Right atrium auricular region (tissue), 2 donors: ENCODE measurements around the gene CDCP2. TPM values are rescaled to one million over a fixed set of nuclear protein-coding genes. Genes with fewer than 3 reads are reported as not detected.

Source experiments
- DNase-seq: peaks from one replicate; pipeline ENCODE4 v3.0.0-alpha.2; 2019; ENCODE audit warnings: low spot score
- H3K27ac ChIP-seq, 2 donors: fragments of 200-600 bp; sonication (generic); 1 replicate in 1 of 2; 2 replicates in 1 of 2; pipeline ENCODE4 v1.5.1; 2016 to 2019
- H3K27me3 ChIP-seq, 2 donors: fragments of 200-600 bp; sonication (generic); one replicate each; pipeline versions ENCODE4 v1.5.1 to v1.6.0; 2017 to 2019
- H3K36me3 ChIP-seq: fragments of 200-600 bp; sonication (generic); one replicate; pipeline ENCODE4 v1.5.1; 2016
- H3K4me1 ChIP-seq, 2 donors: fragments of 200-600 bp; sonication (generic); one replicate each; pipeline versions ENCODE4 v1.5.1 to v1.6.0; 2017 to 2019
- H3K4me3 ChIP-seq, 2 donors: fragments of 200-600 bp; sonication (generic); 1 replicate in 1 of 2; 2 replicates in 1 of 2; pipeline ENCODE4 v1.5.1; 2017 to 2019; ENCODE audit warnings: mild to moderate bottlenecking in 1 of 2, moderate library complexity in 1 of 2
- H3K9me3 ChIP-seq, 2 donors: fragments of 200-600 bp; sonication (generic); one replicate each; pipeline ENCODE4 v1.5.1; 2019
- CTCF ChIP-seq, 2 donors: fragments of 200-600 bp; sonication (generic); IDR thresholded peaks; one replicate each; pipeline ENCODE4 v1.5.1; 2019; ENCODE audit warnings: antibody characterized with exemption in 2 of 2
- total RNA-seq, 2 donors: library from RNA; depleted of rRNA; stranded (reverse); fragments of >200 nt; gene quantifications; one replicate each; pipeline ENCODE4 v1.1.0, GENCODE V29; 2016

CDCP2 gene
- total RNA-seq, 2 donors from 2014 or later: not detected

GRCh38 chr1:54191525-54191924 is 38.7 kb upstream of the CDCP2 start:
- H3K27ac ChIP-seq: no peak overlapping the region
- no peak for DNase-seq
- no peak overlapping the region for H3K4me3 ChIP-seq
- no peaks in the 10 kb centered on the region for H3K27me3 ChIP-seq
- no peaks in the 10 kb centered on the region for H3K4me1 ChIP-seq
- peaks cover 21% of the 10 kb centered on the region for H3K36me3 ChIP-seq
- no peaks in the 10 kb centered on the region for H3K9me3 ChIP-seq
- TF ChIP-seq CTCF (IDR thresholded peaks at IDR 0.05): no peak

GRCh38 chr1:54190526-54190925 is 37.7 kb upstream of the CDCP2 start:
- Histone ChIP-seq H3K27me3 (no peaks in the 10 kb centered on the region), H3K36me3 (peaks cover 21% of the 10 kb centered on the region), H3K4me1 (no peaks in the 10 kb centered on the region), H3K27ac (no peak overlapping the region), H3K4me3 (no peak overlapping the region), H3K9me3 (no peaks in the 10 kb centered on the region)
- TF ChIP-seq CTCF (IDR thresholded peaks at IDR 0.05): no peak
- DNase-seq: no peak

GRCh38 chr1:54188291-54188690 is 35.5 kb upstream of the CDCP2 start:
- H3K36me3 ChIP-seq: peaks cover 14% of the 10 kb centered on the region
- H3K4me3 ChIP-seq: no peak overlapping the region
- H3K4me1 ChIP-seq: no peaks in the 10 kb centered on the region
- H3K27ac ChIP-seq: no peak overlapping the region
- TF ChIP-seq CTCF (IDR thresholded peaks at IDR 0.05): no peak
- H3K9me3 ChIP-seq: no peaks in the 10 kb centered on the region
- H3K27me3 ChIP-seq: no peaks in the 10 kb centered on the region
- DNase-seq: no peak

- Histone ChIP-seq H3K27me3 (no peaks in the 10 kb centered on the region), H3K4me1 (no peaks in the 10 kb centered on the region), H3K9me3 (no peaks in the 10 kb centered on the region), H3K27ac (no peak overlapping the region), H3K36me3 (peaks cover 13% of the 10 kb centered on the region), H3K4me3 (no peak overlapping the region)
- no peak for TF ChIP-seq CTCF (IDR thresholded peaks at IDR 0.05)
- no peak for DNase-seq
Observed at GRCh38 chr1:54186056-54186455, 33.3 kb upstream of the CDCP2 start.

- Histone ChIP-seq H3K27ac (no peak overlapping the region), H3K4me3 (no peak overlapping the region), H3K36me3 (no peaks in the 10 kb centered on the region), H3K27me3 (no peaks in the 10 kb centered on the region), H3K9me3 (no peaks in the 10 kb centered on the region), H3K4me1 (no peaks in the 10 kb centered on the region)
- no peak for TF ChIP-seq CTCF (IDR thresholded peaks at IDR 0.05)
- no peak for DNase-seq
Observed at GRCh38 chr1:54180701-54181360, 28.0 kb upstream of the CDCP2 start.
